ENCODE results near the gene ENOX1.

- no peak for TF ChIP-seq MYBL2 (CRISPR knock-in tag; IDR thresholded peaks at IDR 0.05)
- no peak for TF ChIP-seq TCF7 (CRISPR knock-in tag; IDR thresholded peaks at IDR 0.05; ENCODE audit: low read depth)
- no peak for TF ChIP-seq CTCF (IDR thresholded peaks at IDR 0.05)
- TF ChIP-seq FOXP1 (CRISPR knock-in tag; IDR thresholded peaks at IDR 0.05; ENCODE audit: borderline replicate concordance): no peak
- no peak for TF ChIP-seq ZNF138 (CRISPR knock-in tag; conservative IDR thresholded peaks at IDR 0.05)
Observed at GRCh38 chr13:43445668-43446067, 341.1 kb downstream of the ENOX1 start.
